Keratinocyte (primary cell): Measurements from ENCODE around the gene ZFAND6.

Experiments used
- EZH2 ChIP-seq: IDR thresholded peaks from one replicate; pipeline ENCODE4 v1.6.1; 2012; ENCODE audit warnings: inconsistent platforms, mild to moderate bottlenecking, low read length, moderate library complexity
- TF ChIP-seq, protein P1 (sequence below), 3 experiments: IDR thresholded peaks in 1 of 3; conservative IDR thresholded peaks in 1 of 3; optimal IDR thresholded peaks in 1 of 3; 2 replicates in 2 of 3; 3 replicates in 1 of 3; pipeline versions ENCODE3 to v1.5.1; 2011; ENCODE audit warnings: low read length in 3 of 3, mild to moderate bottlenecking in 3 of 3, moderate library complexity in 2 of 3, control low read depth in 1 of 3, inconsistent platforms in 1 of 3; ENCODE audit not compliant: insufficient read depth in 2 of 3; ENCODE audit errors: extremely low read depth in 1 of 3

DNA sequence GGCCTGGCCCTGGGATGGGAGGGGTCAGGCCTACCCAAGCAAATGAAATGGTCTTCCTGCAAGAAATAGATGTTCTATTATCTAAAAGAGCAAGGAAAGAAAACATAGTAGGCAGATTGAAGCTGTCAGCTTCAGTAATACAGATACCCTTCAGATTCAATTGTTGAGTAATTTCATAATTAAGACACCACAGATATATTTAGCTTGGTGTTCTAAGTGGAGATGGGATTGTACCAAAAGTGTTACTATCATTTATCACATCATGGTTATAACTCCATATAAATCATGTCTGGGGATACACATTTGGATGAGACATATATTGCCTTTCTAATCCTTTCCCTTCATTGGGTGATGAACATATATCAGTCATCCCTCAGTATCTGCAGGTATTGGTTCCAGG, 51.4 kb downstream of the ZFAND6 start:
- no peak for TF ChIP-seq EZH2
- TF ChIP-seq, protein P1, sequence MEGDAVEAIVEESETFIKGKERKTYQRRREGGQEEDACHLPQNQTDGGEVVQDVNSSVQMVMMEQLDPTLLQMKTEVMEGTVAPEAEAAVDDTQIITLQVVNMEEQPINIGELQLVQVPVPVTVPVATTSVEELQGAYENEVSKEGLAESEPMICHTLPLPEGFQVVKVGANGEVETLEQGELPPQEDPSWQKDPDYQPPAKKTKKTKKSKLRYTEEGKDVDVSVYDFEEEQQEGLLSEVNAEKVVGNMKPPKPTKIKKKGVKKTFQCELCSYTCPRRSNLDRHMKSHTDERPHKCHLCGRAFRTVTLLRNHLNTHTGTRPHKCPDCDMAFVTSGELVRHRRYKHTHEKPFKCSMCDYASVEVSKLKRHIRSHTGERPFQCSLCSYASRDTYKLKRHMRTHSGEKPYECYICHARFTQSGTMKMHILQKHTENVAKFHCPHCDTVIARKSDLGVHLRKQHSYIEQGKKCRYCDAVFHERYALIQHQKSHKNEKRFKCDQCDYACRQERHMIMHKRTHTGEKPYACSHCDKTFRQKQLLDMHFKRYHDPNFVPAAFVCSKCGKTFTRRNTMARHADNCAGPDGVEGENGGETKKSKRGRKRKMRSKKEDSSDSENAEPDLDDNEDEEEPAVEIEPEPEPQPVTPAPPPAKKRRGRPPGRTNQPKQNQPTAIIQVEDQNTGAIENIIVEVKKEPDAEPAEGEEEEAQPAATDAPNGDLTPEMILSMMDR (optimal IDR thresholded peaks at IDR 0.05 in 1 of 3, IDR thresholded peaks at IDR 0.05 in 1 of 3, conservative IDR thresholded peaks at IDR 0.05 in 1 of 3; ENCODE audit: extremely low read depth in 1 of 3, insufficient read depth in 2 of 3, low read length in 3 of 3): no peak
